SH-SY5Y (cell line): ENCODE data around the gene HTT.

ENCODE experiments used
- GATA2 ChIP-seq: IDR thresholded peaks from 2 replicates; pipeline ENCODE4 v1.6.1; 2011; ENCODE audit warnings: mild to moderate bottlenecking, low read depth, low read length
- GATA3 ChIP-seq: IDR thresholded peaks from 2 replicates; pipeline ENCODE4 v1.6.1; 2011; ENCODE audit warnings: low read depth, mild to moderate bottlenecking, low read length, moderate library complexity

DNA sequence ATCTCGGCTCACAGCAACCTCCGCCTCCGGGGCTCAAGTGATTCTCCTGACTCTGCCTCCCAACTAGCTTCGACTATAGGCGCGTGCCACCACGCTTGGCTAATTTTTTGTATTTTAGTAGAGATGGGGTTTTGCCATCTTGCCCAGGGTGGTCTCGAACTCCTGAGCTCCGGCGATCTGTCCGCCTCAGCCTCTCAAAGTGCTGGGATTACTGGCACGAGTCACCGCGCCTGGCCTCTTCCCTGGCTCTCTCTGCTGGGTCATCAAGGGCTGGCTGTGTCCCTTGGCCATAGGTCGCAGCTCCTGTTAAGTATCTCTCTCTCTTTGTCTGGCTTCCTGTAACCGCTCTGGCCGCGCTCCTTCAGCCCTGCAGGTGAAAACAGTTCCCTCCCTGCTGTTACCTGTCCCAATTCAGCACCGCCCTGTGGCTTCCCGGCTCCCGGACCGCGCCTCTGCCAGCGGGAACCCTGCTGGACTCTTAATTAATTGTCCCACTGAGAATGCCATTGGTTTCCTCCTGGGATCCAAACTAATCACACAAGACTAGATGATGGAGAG is 217.0 kb downstream of the HTT start:
- TF ChIP-seq GATA2 (no peak), GATA3 (no peak)
